ENCODE measurements around the gene NME2. TPM values are rescaled to one million over a fixed set of nuclear protein-coding genes. Genes with fewer than 3 reads are reported as not detected.

Gene NME2
- 100 to 1,000 TPM; 133 to 457 (median 179) TPM for total RNA-seq
- 100 to 1,000 TPM; 255 to 280 TPM for polyA plus RNA-seq
- not detected for total RNA-seq

DNA sequence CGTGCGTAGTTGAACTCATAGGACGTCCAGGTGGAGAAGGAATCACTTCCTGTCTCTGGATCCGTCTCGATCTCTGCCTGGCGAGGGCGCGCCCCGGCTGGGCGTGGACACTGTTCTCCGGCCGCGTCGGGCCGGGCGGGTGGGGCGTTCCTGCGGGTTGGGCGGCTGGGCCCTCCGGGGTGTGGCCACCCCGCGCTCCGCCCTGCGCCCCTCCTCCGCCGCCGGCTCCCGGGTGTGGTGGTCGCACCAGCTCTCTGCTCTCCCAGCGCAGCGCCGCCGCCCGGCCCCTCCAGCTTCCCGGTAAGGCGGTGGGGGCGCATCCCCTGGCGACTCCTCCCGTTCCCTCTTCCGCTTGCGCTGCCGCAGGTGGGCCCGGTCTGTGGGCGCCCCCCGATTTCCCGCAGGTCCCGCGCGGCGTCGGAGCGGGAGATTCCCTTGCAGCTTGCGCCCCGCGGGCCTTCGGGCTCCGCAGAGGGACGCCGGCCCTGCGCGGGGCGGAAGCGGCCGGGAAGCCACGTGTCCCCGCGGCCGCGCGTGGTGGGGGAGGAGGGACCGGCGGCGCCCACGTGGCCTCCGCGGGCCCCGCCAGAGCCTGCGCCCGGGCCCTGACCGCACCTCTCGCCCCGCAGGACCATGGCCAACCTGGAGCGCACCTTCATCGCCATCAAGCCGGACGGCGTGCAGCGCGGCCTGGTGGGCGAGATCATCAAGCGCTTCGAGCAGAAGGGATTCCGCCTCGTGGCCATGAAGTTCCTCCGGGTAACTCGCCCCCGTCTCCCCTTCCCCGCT is at the start of gene NME2:
Gene NME2 (plus strand): TSS at position 214 of the 789 bp plus-strand sequence. CDS start 420 bp downstream, at position 634.
- Mint-ChIP-seq H3K36me3 (peaks cover 0 to 33% (median 7%) of the 10 kb centered on the region in 5 donors), H3K4me1 (peaks cover 0 to 36% (median 24%) of the 10 kb centered on the region in 7 donors), H3K27me3 (no peaks in the 10 kb centered on the region), H3K4me3 (peak within 1 kb of the TSS; percentile 87 to 98 (median 95)), H3K9me3 (no peaks in the 10 kb centered on the region), H3K27ac (peak within 1 kb of the TSS; percentile 89 to 99 (median 95))
- H3K4me3 ChIP-seq (ENCODE audit: low read length): peak within 1 kb of the TSS; percentile 89
- CTCF ChIA-PET: interaction anchor here (1.2 kb wide), 1 partner anchor 166 kb away, joined by 3 read pairs; no protein-coding TSS in a partner anchor
- no peaks in the 10 kb centered on the region for H3K27me3 ChIP-seq (ENCODE audit: control insufficient read depth in 2 of 2, insufficient read depth in 2 of 2, low read length in 2 of 2)
- ATAC-seq (peak; percentile 85), DNase-seq (peak; percentile 42 to 87 (median 50))
- no peaks in the 10 kb centered on the region for H3K9me3 ChIP-seq (ENCODE audit: control insufficient read depth in 2 of 3, low read length in 3 of 3)
- intact Hi-C loops (cut with micrococcal nuclease): loop anchor here (1.0 to 5.0 kb wide), 7 partner anchors 13 to 300 kb away; partner anchors contain the start of genes MBTD1 (in 2 of the 2), NME1 (in 2 of the 2), TOB1 (in 2 of the 2) and UTP18 (in 2 of the 2)
- H3K4me1 ChIP-seq (ENCODE audit: control insufficient read depth in 2 of 2, insufficient read depth in 2 of 2, low read length in 2 of 2): peaks cover 0 to 5% of the 10 kb centered on the region in 2 donors
- POLR2A ChIA-PET: interaction anchor here (0.6 to 1.9 kb wide), 10 partner anchors 10 to 299 kb away, joined by 3 to 7 read pairs (median 4); partner anchors contain the start of genes NME1, SPAG9, TOB1 and UTP18
- H3K36me3 ChIP-seq (ENCODE audit: control insufficient read depth in 2 of 3, insufficient read depth in 3 of 3, low read length in 3 of 3): peaks cover 5 to 26% (median 6%) of the 10 kb centered on the region in 3 experiments
- peak within 1 kb of the TSS; percentile 80 for H3K27ac ChIP-seq (ENCODE audit: low read depth, low read length)

DNA sequence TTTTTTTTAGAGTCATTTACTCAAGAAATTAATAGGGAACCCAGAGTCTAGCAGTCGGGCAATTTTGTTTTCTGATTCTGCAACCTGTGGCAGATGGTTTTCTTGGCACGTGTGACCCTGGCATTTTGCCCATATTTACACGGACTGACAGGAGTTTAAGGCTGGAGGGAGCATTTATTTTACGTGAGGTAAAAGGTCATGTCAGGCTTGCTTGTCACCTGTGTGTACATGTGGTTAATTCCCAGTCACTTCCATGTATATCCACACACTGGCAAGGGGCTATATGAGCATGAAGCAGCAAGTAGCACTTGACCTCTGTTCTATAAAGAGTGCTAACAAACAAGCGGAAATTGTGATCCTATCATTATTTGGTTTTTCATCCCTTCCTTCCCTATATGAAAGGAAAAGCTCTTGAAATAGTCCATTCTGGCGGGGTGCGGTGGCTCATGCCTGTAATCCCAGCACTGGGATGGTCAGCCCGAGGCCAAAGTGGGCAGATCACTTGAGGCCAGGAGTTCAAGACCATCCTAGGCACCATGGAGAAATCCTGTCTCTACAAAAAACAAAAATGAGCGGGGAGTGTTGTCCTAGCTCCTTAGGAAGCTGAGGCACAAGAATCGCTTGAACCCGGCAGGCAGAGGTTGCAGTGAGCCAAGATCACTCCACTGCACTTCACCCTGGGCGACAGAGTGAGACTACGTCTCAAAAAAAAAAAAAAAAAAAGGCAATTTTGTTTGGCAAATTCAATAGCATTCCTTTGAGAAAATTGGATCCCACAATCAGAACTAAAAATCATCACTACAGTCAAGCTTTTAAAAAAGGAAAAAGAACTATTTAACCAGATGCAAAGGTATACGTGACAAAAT is 47.6 kb upstream of the NME2 start:
- Histone ChIP-seq H3K9me3 (ENCODE audit: control insufficient read depth in 2 of 3, low read length in 3 of 3) (no peaks in the 10 kb centered on the region), H3K27ac (ENCODE audit: low read depth, low read length) (no peak overlapping the region), H3K4me1 (ENCODE audit: control insufficient read depth in 2 of 2, insufficient read depth in 2 of 2, low read length in 2 of 2) (peaks cover 28 to 35% of the 10 kb centered on the region in 2 donors), H3K4me3 (ENCODE audit: low read length) (no peak overlapping the region), H3K27me3 (ENCODE audit: control insufficient read depth in 2 of 2, insufficient read depth in 2 of 2, low read length in 2 of 2) (no peaks in the 10 kb centered on the region), H3K36me3 (ENCODE audit: control insufficient read depth in 2 of 3, insufficient read depth in 3 of 3, low read length in 3 of 3) (no peaks in the 10 kb centered on the region)
- POLR2A ChIA-PET: interaction anchor here (0.6 to 0.9 kb wide), 3 partner anchors 119 to 291 kb away, joined by 3 to 4 read pairs (median 3); partner anchors contain the start of gene TOB1
- Mint-ChIP-seq H3K36me3 (peaks cover 0 to 5% (median 0%) of the 10 kb centered on the region in 5 donors), H3K9me3 (no peaks in the 10 kb centered on the region), H3K4me3 (peak overlapping the region; percentile 87 to 99 (median 96)), H3K27me3 (no peaks in the 10 kb centered on the region), H3K4me1 (peaks cover 37 to 67% (median 61%) of the 10 kb centered on the region in 7 donors), H3K27ac (peak overlapping the region in 6 of 9 donors; percentile 25 to 99 (median 91))
- intact Hi-C loops (cut with micrococcal nuclease): loop anchor here in 1 of 2 donors (10.0 kb wide), 1 partner anchor 64 kb away; no protein-coding TSS in a partner anchor
- CTCF ChIA-PET: interaction anchor here (1.1 kb wide), 1 partner anchor 89 kb away, joined by 4 read pairs; no protein-coding TSS in a partner anchor
- DNase-seq (peak in 1 of 9 donors; percentile 21), ATAC-seq (no peak)

DNA sequence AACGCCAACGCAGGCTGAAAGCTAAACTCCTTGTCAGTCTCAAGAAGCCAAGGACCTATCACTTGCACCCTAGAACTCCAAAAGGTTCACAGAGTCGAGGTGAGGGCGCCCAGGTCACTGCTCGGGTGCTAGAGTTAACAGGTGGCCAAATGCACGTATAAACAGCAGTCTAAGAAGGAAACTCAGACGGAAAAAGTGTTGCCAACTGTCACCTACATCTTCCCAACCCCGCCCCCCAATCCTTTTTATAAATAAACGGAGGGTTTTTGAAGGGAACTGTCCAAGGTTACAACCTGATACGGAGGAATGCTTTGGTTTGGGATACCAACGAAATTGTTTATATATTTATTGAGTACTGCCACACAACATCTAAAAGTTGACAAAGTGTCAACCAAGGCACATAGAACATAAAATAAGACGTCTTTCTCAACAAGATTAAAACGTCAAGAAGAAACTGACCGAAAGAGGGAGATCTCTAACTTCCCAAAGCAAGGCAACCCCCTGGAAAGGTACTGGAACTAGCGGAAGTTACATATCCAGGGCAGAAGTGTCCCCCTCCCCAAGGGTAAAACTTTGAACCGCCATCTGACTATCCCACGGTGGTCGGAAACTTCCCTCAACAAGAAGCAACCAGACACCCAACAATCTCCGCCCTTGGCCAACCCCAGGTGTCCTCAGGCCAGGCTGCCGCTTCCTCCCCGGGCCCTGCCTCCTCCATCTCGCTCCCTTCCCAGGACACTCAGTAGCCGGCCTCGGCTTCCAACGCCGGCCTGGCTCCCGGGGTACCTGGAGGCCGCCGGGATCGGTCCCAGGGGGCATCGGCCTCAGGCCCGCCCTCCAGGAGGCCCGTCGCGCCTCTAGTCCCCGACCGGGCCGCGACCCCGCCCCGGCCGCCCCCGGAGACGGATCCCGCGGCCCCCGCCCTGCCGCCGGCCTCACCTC is 46.5 kb upstream of the NME2 start:
- Mint-ChIP-seq H3K27me3 (no peaks in the 10 kb centered on the region), H3K36me3 (peaks cover 0 to 5% (median 0%) of the 10 kb centered on the region in 5 donors), H3K27ac (peak overlapping the region; percentile 92 to 99 (median 95)), H3K4me1 (peaks cover 37 to 66% (median 61%) of the 10 kb centered on the region in 7 donors), H3K4me3 (peak overlapping the region; percentile 87 to 99 (median 96)), H3K9me3 (no peaks in the 10 kb centered on the region)
- ChIA-PET POLR2A (interaction anchor here (0.8 to 3.4 kb wide), 10 partner anchors 23 to 253 kb away, joined by 3 to 20 read pairs (median 4); partner anchors contain the start of genes NME1, NME2, TOB1 and UTP18), CTCF (interaction anchor here (0.6 to 3.2 kb wide), 3 partner anchors 10 to 120 kb away, joined by 4 to 11 read pairs (median 4); no protein-coding TSS in a partner anchor)
- intact Hi-C loops (cut with micrococcal nuclease): loop anchor here (1.0 to 10.0 kb wide), 9 partner anchors 23 to 412 kb away; partner anchors contain the start of genes ANKRD40 (in 1 of the 2), MBTD1 (in 1 of the 2), NME1 (in 1 of the 2) and NME2 (in 1 of the 2)
- H3K27ac ChIP-seq (ENCODE audit: low read depth, low read length): peak overlapping the region; percentile 96
- no peaks in the 10 kb centered on the region for H3K9me3 ChIP-seq (ENCODE audit: control insufficient read depth in 2 of 3, low read length in 3 of 3)
- H3K4me1 ChIP-seq (ENCODE audit: control insufficient read depth in 2 of 2, insufficient read depth in 2 of 2, low read length in 2 of 2): peaks cover 28 to 35% of the 10 kb centered on the region in 2 donors
- DNase-seq (peak; percentile 23 to 56 (median 29)), ATAC-seq (no peak)
- H3K4me3 ChIP-seq (ENCODE audit: low read length): peak overlapping the region; percentile 97
- H3K36me3 ChIP-seq (ENCODE audit: control insufficient read depth in 2 of 3, insufficient read depth in 3 of 3, low read length in 3 of 3): no peaks in the 10 kb centered on the region
- no peaks in the 10 kb centered on the region for H3K27me3 ChIP-seq (ENCODE audit: control insufficient read depth in 2 of 2, insufficient read depth in 2 of 2, low read length in 2 of 2)

DNA sequence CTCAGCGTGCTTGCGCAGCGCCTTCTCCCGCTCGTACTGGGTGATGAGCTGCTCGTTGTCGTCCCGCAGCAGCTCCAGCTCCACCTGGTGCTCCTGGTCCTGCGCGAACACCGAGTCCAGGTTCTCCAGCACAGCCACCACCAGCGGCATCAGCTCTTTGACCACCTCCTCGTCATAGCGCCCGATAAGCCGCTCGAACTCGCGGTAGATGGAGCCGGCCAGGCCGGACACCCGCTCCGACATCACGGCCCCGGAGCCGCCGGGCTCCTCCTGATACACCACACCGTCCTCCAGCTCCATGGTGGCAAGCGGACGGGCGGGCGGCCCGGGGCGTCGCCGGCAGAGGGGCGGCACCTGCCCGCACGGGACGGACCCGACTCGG is 45.9 kb upstream of the NME2 start:
- DNase-seq: peak in 1 of 9 donors; percentile 49
- ChIA-PET POLR2A (interaction anchor here (0.8 to 3.4 kb wide), 9 partner anchors 23 to 254 kb away, joined by 3 to 20 read pairs (median 4); partner anchors contain the start of genes NME1, NME2, TOB1 and UTP18), CTCF (interaction anchor here (0.6 to 3.2 kb wide), 3 partner anchors 10 to 120 kb away, joined by 3 to 11 read pairs (median 4); partner anchors contain the start of gene NME1)
- H3K27me3 Mint-ChIP-seq: no peaks in the 10 kb centered on the region
- intact Hi-C loops (cut with micrococcal nuclease): loop anchor here in 1 of 2 donors (1.0 to 5.0 kb wide), 8 partner anchors 24 to 413 kb away; partner anchors contain the start of genes ANKRD40, MBTD1, NME1 and NME2
- peaks cover 0 to 5% (median 0%) of the 10 kb centered on the region in 5 donors for H3K36me3 Mint-ChIP-seq
- Histone ChIP-seq H3K9me3 (ENCODE audit: control insufficient read depth in 2 of 3, low read length in 3 of 3) (no peaks in the 10 kb centered on the region), H3K27me3 (ENCODE audit: control insufficient read depth in 2 of 2, insufficient read depth in 2 of 2, low read length in 2 of 2) (no peaks in the 10 kb centered on the region), H3K4me1 (ENCODE audit: control insufficient read depth in 2 of 2, insufficient read depth in 2 of 2, low read length in 2 of 2) (peaks cover 28 to 35% of the 10 kb centered on the region in 2 donors), H3K36me3 (ENCODE audit: control insufficient read depth in 2 of 3, insufficient read depth in 3 of 3, low read length in 3 of 3) (no peaks in the 10 kb centered on the region), H3K4me3 (ENCODE audit: low read length) (peak overlapping the region; percentile 97), H3K27ac (ENCODE audit: low read depth, low read length) (peak overlapping the region; percentile 96)
- peaks cover 33 to 59% (median 55%) of the 10 kb centered on the region in 7 donors for H3K4me1 Mint-ChIP-seq
- no peaks in the 10 kb centered on the region for H3K9me3 Mint-ChIP-seq
- peak; percentile 39 for ATAC-seq
- peak overlapping the region; percentile 87 to 99 (median 96) for H3K4me3 Mint-ChIP-seq
- H3K27ac Mint-ChIP-seq: peak overlapping the region; percentile 91 to 99 (median 95)
